IMR-90 (cell line): ENCODE results near the gene CMTM1. TPM values are rescaled to one million over a fixed set of nuclear protein-coding genes. Genes with fewer than 3 reads are reported as not detected.
"Not testable (repeated sequence)": the region's sequence is repeated elsewhere in the genome, so short reads cannot be mapped to it uniquely, and the experiment has no call there.

Experiments
- ATAC-seq: fragments of 200-7000 bp; cut with Tn5 transposase; 2 replicates; pipeline ENCODE4 v1.9.1; 2020; ENCODE audit warnings: low read depth, mild to moderate bottlenecking, moderate library complexity
- BruUV-seq: library from RNA; stranded (reverse); fragments of 400-500 nt; replicated peaks from 2 replicates; lab custom pipeline; 2021; lab: Mats Ljungman, UMichigan
- CTCF ChIA-PET: fragments of 300-600 bp; formaldehyde crosslinking; extraction: SDS; loops from one replicate; lab custom pipeline; 2021; ENCODE audit warnings: antibody characterized with exemption; lab: Yijun Ruan, JAX
- POLR2A ChIA-PET: fragments of 300-600 bp; sonication (Branson Sonifier 250); formaldehyde crosslinking; loops from one replicate; lab custom pipeline; 2022; ENCODE audit warnings: antibody characterized with exemption; ENCODE audit not compliant: unreplicated experiment; lab: Charles Lee
- DNase-seq: peaks from one replicate; pipeline ENCODE4 v3.0.0; 2013
- H2AFZ ChIP-seq: replicated peaks from 2 replicates; pipeline ENCODE3; 2013; ENCODE audit warnings: low read length, mild to moderate bottlenecking; ENCODE audit not compliant: poor library complexity
- H2AK5ac ChIP-seq: 2 replicates; pipeline ENCODE4 v1.6.1; 2013; ENCODE audit warnings: low read depth, low read length, inconsistent platforms
- H2AK9ac ChIP-seq: replicated peaks from 2 replicates; pipeline ENCODE3; 2013; ENCODE audit warnings: mild to moderate bottlenecking, low read depth, low read length, moderate library complexity; ENCODE audit not compliant: poor library complexity
- H2BK120ac ChIP-seq: 2 replicates; pipeline ENCODE4 v1.6.1; 2013; ENCODE audit warnings: low read depth, low read length, inconsistent platforms
- H2BK15ac ChIP-seq: 3 replicates; pipeline ENCODE4 v1.6.1; 2013; ENCODE audit warnings: low read depth, low read length, inconsistent platforms
- H2BK20ac ChIP-seq: 2 replicates; pipeline ENCODE4 v1.6.1; 2013; ENCODE audit warnings: low read depth, mild to moderate bottlenecking, inconsistent platforms, low read length, moderate library complexity
- H2BK5ac ChIP-seq: 2 replicates; pipeline ENCODE4 v1.6.1; 2013; ENCODE audit warnings: mild to moderate bottlenecking, low read depth, low read length, inconsistent platforms; ENCODE audit not compliant: poor library complexity, severe bottlenecking
- H3K14ac ChIP-seq: replicated peaks from 2 replicates; pipeline ENCODE4 v1.6.1; 2013; ENCODE audit warnings: low read depth, low read length, inconsistent platforms
- H3K18ac ChIP-seq: 2 replicates; pipeline ENCODE4 v1.6.1; 2013; ENCODE audit warnings: low read depth, low read length, control low read depth
- H3K23ac ChIP-seq: 2 replicates; pipeline ENCODE4 v1.6.1; 2013; ENCODE audit warnings: low read depth, low read length, inconsistent platforms
- H3K27ac ChIP-seq: 2 replicates; pipeline ENCODE4 v1.5.1; 2013; ENCODE audit warnings: mild to moderate bottlenecking, control low read depth, low read length; ENCODE audit not compliant: insufficient read depth
- H3K27me3 ChIP-seq: 2 replicates; pipeline ENCODE4 v1.6.1; 2013; ENCODE audit warnings: low read length; ENCODE audit not compliant: control insufficient read depth, insufficient read depth
- H3K36me3 ChIP-seq: 2 replicates; pipeline ENCODE4 v1.6.1; 2013; ENCODE audit warnings: low read length, mixed read lengths; ENCODE audit not compliant: control insufficient read depth, insufficient read depth
- H3K4ac ChIP-seq: 2 replicates; pipeline ENCODE4 v1.6.1; 2013; ENCODE audit warnings: low read depth, low read length, inconsistent platforms
- H3K4me1 ChIP-seq: 2 replicates; pipeline ENCODE4 v1.6.1; 2013; ENCODE audit warnings: low read length, mixed read lengths; ENCODE audit not compliant: control insufficient read depth, insufficient read depth
- H3K4me2 ChIP-seq: 2 replicates; pipeline ENCODE4 v1.6.1; 2013; ENCODE audit warnings: low read depth, mild to moderate bottlenecking, control low read depth, low read length, moderate library complexity
- H3K4me3 ChIP-seq: 2 replicates; pipeline ENCODE4 v1.5.1; 2013; ENCODE audit warnings: low read depth, mild to moderate bottlenecking, control low read depth, low read length, moderate library complexity; ENCODE audit not compliant: insufficient read depth
- H3K56ac ChIP-seq: 2 replicates; pipeline ENCODE4 v1.6.1; 2013; ENCODE audit warnings: low read length, inconsistent platforms; ENCODE audit not compliant: insufficient read depth; ENCODE audit errors: extremely low read depth
- H3K79me1 ChIP-seq, 2 experiments: 2 replicates each; pipeline ENCODE4 v1.6.1; 2013; ENCODE audit warnings: low read length in 2 of 2, inconsistent platforms in 1 of 2, low read depth in 1 of 2
- H3K9ac ChIP-seq: 2 replicates; pipeline ENCODE4 v1.6.1; 2013; ENCODE audit warnings: low read depth, low read length, control low read depth
- H3K9me1 ChIP-seq: 2 replicates; pipeline ENCODE4 v1.6.1; 2013; ENCODE audit warnings: low read length, inconsistent platforms; ENCODE audit not compliant: insufficient read depth
- H3K9me3 ChIP-seq: 2 replicates; pipeline ENCODE4 v1.6.1; 2013; ENCODE audit warnings: low read length; ENCODE audit not compliant: control insufficient read depth, insufficient read depth
- H4K20me1 ChIP-seq: 2 replicates; pipeline ENCODE4 v1.6.1; 2013; ENCODE audit warnings: low read length, inconsistent platforms; ENCODE audit not compliant: insufficient read depth
- H4K5ac ChIP-seq: 2 replicates; pipeline ENCODE4 v1.6.1; 2013; ENCODE audit warnings: mild to moderate bottlenecking, low read depth, low read length, control low read depth
- H4K8ac ChIP-seq, 2 experiments: 2 replicates each; pipeline ENCODE4 v1.6.1; 2013; ENCODE audit warnings: low read depth in 2 of 2, low read length in 2 of 2, control low read depth in 1 of 2, inconsistent platforms in 1 of 2
- H4K91ac ChIP-seq: 2 replicates; pipeline ENCODE4 v1.6.1; 2013; ENCODE audit warnings: low read depth, low read length, inconsistent platforms; ENCODE audit not compliant: insufficient read depth
- WGBS, 2 experiments: methylation state at CpG; one replicate each; pipeline versions ENCODE4 v1.1.5 to v1.1.7; 2013; ENCODE audit warnings: missing lambda C conversion rate in 2 of 2; ENCODE audit not compliant: insufficient read length in 1 of 2; ENCODE audit errors: extremely low coverage in 2 of 2; 5-methylcytosine and 5-hydroxymethylcytosine counted together
- dilution Hi-C: fragments of 300-500 bp; cut with HindIII; formaldehyde crosslinking; loops from one replicate; pipeline ENCODE4 v1.14.3; 2018; ENCODE audit warnings: low sequenced_read_pairs; ENCODE audit not compliant: unreplicated experiment
- in situ Hi-C: fragments of 300-500 bp; cut with MboI; formaldehyde crosslinking; loops from 3 replicates; pipeline ENCODE4 v1.14.3; 2019; ENCODE audit warnings: low sequenced_read_pairs, inconsistent platforms, mixed read lengths
- intact Hi-C: fragments of 100-400 bp; cut with micrococcal nuclease; formaldehyde crosslinking; loops from 2 replicates; pipeline ENCODE4 v1.10.0; 2022
- polyA plus RNA-seq, 3 experiments: library from polyadenylated mRNA; depleted of rRNA; stranded (reverse); fragments of >200 nt; gene quantifications; 2 replicates each; pipeline ENCODE4 v1.2.3, GENCODE V29; 2012; ENCODE audit warnings: low replicate concordance in 1 of 3
- total RNA-seq: library from RNA; depleted of rRNA; stranded (reverse); fragments of >200 nt; gene quantifications from 2 replicates; pipeline ENCODE4 v1.2.3, GENCODE V29; 2012

CMTM1 gene
- total and polyA plus RNA-seq, 2 of the 4 experiments (the other 2 are of a cell fraction): 0.54 to 2.1 TPM

DNA sequence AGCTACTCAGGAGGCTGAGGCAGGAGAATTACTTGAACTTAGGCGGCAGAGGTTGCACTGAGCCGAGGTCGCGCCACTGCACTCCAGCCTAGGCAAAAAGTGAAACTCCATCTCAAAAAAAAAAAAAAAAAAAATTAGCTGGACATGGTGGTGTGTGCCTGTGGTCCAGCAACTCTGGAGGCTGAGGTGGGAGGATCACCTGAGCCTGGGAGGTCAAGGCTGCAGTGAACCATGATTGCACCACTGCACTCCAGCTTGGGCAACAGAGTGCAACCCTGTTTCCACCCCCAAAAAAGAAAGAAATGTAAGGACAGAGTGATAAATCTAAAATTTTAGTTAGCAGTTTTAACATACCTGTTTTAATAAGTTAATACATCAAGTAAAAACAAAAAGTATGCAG is 30.3 kb downstream of the CMTM1 start:
- H3K4me1 ChIP-seq, H3K56ac ChIP-seq, H4K5ac ChIP-seq, H3K4ac ChIP-seq, intact Hi-C loops, H3K18ac ChIP-seq, CTCF ChIA-PET, H3K4me3 ChIP-seq, dilution Hi-C loops, H3K36me3 ChIP-seq, H3K27ac ChIP-seq, H3K79me1 ChIP-seq, H3K23ac ChIP-seq, H2BK15ac ChIP-seq, H4K20me1 ChIP-seq, H2AFZ ChIP-seq, in situ Hi-C loops, POLR2A ChIA-PET, ATAC-seq, H2BK20ac ChIP-seq, DNase-seq, H3K14ac ChIP-seq, H3K9me1 ChIP-seq, H3K9ac ChIP-seq, H4K8ac ChIP-seq, H4K91ac ChIP-seq, BruUV-seq, H2BK5ac ChIP-seq, H2BK120ac ChIP-seq, H3K4me2 ChIP-seq, H2AK9ac ChIP-seq, H2AK5ac ChIP-seq: not testable (repeated sequence)
- Histone ChIP-seq H3K27me3 (peaks cover 27% of the 10 kb centered on the region), H3K9me3 (peaks cover 13% of the 10 kb centered on the region)
- WGBS, 2 experiments: no CpG with 5 or more reads among the region's 4 CpGs
